Measurements from ENCODE around the gene ENPP3. TPM values are rescaled to one million over a fixed set of nuclear protein-coding genes. Genes with fewer than 3 reads are reported as not detected.

ENPP3 gene
- polyA plus RNA-seq, 1 experiment: 0.14 TPM

DNA sequence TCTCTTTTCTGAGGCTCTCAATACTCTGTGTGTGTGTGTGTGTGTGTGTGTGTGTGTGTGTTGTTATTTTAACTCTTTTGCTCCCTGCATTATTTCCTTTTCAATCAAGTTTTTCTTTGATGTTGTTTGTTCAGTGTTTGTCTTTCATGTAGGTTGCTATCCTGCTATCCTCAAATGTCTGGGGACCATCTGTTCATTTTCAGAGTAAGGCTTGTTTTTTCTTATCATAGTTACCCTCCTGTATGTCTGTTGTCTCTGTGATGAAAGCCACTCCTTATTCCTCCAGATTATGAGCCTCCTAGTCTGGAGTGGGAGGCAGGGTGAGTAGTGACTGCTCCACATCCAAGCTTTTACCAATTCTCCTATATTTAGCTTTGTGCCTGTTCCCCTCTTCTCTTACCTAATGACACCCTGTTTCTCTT is 9.2 kb downstream of the ENPP3 start:
- CTCF ChIA-PET: interaction anchor here (4.0 kb wide), 1 partner anchor 18 kb away, joined by 16 read pairs; the partner anchor contains the start of gene MED23
- TF ChIP-seq, protein P1, sequence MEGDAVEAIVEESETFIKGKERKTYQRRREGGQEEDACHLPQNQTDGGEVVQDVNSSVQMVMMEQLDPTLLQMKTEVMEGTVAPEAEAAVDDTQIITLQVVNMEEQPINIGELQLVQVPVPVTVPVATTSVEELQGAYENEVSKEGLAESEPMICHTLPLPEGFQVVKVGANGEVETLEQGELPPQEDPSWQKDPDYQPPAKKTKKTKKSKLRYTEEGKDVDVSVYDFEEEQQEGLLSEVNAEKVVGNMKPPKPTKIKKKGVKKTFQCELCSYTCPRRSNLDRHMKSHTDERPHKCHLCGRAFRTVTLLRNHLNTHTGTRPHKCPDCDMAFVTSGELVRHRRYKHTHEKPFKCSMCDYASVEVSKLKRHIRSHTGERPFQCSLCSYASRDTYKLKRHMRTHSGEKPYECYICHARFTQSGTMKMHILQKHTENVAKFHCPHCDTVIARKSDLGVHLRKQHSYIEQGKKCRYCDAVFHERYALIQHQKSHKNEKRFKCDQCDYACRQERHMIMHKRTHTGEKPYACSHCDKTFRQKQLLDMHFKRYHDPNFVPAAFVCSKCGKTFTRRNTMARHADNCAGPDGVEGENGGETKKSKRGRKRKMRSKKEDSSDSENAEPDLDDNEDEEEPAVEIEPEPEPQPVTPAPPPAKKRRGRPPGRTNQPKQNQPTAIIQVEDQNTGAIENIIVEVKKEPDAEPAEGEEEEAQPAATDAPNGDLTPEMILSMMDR (IDR thresholded peaks at IDR 0.05; ENCODE audit: low read depth, low read length): no peak
- H3K9me3 ChIP-seq (ENCODE audit: control insufficient read depth, insufficient read depth, low read length): no peaks in the 10 kb centered on the region
- peaks cover 4% of the 10 kb centered on the region for H3K27me3 ChIP-seq (ENCODE audit: control insufficient read depth, insufficient read depth, low read length)
- H3K27ac ChIP-seq (ENCODE audit: low read depth, low read length): no peak overlapping the region
- POLR2A ChIA-PET: no interaction called here
- H3K4me3 ChIP-seq (ENCODE audit: low read depth, low read length): no peak overlapping the region
- DNase-seq (ENCODE audit: low read depth, low spot score): no peak

DNA sequence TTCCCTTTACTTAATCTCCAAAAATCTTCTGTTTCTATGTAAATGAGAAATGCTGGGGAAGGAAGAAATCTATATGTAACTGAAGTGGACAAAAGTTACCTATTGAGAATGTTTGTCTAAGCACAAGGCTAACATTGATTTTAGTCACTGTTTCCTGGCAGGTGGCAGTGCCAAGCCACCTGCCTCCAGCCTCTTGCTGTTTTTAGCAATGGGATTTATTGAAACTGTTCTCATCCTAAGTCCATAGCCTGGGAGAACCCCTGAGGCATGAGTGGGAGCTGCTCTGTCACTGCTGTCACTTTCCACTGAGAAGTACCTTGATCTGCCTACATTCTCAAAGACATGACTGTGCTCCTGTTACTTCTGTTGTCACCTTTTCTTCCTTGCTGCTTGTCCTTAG is 14.7 kb downstream of the ENPP3 start:
- Histone ChIP-seq H3K27me3 (ENCODE audit: control insufficient read depth, insufficient read depth, low read length) (no peaks in the 10 kb centered on the region), H3K9me3 (ENCODE audit: control insufficient read depth, insufficient read depth, low read length) (no peaks in the 10 kb centered on the region), H3K4me3 (ENCODE audit: low read depth, low read length) (no peak overlapping the region), H3K27ac (ENCODE audit: low read depth, low read length) (no peak overlapping the region)
- no peak for DNase-seq (ENCODE audit: low read depth, low spot score)
- ChIA-PET CTCF (interaction anchor here (0.9 kb wide), 1 partner anchor 12 kb away, joined by 5 read pairs; no protein-coding TSS in a partner anchor), POLR2A (no interaction called here)
- TF ChIP-seq, protein P1 (IDR thresholded peaks at IDR 0.05; ENCODE audit: low read depth, low read length): no peak

DNA sequence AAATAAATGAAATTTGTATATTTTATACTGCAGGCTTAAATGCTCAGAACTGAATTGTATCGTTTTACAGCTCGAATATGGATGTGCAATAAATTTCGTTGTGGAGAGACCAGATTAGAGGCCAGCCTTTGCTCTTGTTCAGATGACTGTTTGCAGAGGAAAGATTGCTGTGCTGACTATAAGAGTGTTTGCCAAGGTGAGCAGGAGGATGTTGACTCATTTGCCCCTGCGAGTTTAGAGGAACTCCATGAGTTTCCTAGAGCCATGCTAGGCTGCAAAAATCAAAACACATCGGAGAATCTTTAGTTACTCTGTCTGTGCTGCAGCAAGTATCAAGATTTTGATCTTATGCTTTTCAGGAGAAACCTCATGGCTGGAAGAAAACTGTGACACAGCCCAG is 15.4 kb downstream of the ENPP3 start:
- Histone ChIP-seq H3K9me3 (ENCODE audit: control insufficient read depth, insufficient read depth, low read length) (no peaks in the 10 kb centered on the region), H3K27me3 (ENCODE audit: control insufficient read depth, insufficient read depth, low read length) (no peaks in the 10 kb centered on the region), H3K4me3 (ENCODE audit: low read depth, low read length) (no peak overlapping the region), H3K27ac (ENCODE audit: low read depth, low read length) (no peak overlapping the region)
- DNase-seq (ENCODE audit: low read depth, low spot score): no peak
- POLR2A ChIA-PET: no interaction called here
- TF ChIP-seq, protein P1 (IDR thresholded peaks at IDR 0.05; ENCODE audit: low read depth, low read length): no peak
- CTCF ChIA-PET: interaction anchor here (0.9 kb wide), 2 partner anchors 13 to 22 kb away, joined by 3 to 5 read pairs; no protein-coding TSS in a partner anchor

DNA sequence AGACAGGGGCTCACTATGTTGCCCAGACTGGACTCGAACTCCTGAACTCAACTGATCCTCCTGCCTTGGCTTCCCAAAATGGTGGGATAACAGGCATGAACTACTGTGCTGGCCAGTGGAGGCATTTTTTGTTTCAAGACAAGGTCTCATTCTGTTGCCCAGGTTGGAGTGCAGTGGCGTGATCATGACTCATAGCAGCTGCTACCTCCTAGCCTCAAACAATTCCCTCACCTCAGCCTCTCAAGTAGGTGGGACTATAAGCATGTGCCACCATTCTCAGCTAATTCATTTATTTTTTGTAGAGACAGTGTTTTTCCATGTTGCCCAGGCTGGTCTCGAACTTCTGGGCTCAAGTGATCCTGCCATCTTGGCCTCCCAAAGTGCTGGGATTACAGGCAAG is 17.2 kb downstream of the ENPP3 start:
- DNase-seq (ENCODE audit: low read depth, low spot score): no peak
- Histone ChIP-seq H3K27ac (ENCODE audit: low read depth, low read length) (no peak overlapping the region), H3K27me3 (ENCODE audit: control insufficient read depth, insufficient read depth, low read length) (no peaks in the 10 kb centered on the region), H3K4me3 (ENCODE audit: low read depth, low read length) (no peak overlapping the region), H3K9me3 (ENCODE audit: control insufficient read depth, insufficient read depth, low read length) (no peaks in the 10 kb centered on the region)
- CTCF ChIA-PET: interaction anchor here (0.9 to 1.0 kb wide), 2 partner anchors 9 to 26 kb away, joined by 3 to 5 read pairs; partner anchors contain the start of gene MED23
- POLR2A ChIA-PET: no interaction called here
- TF ChIP-seq, protein P1 (IDR thresholded peaks at IDR 0.05; ENCODE audit: low read depth, low read length): no peak

DNA sequence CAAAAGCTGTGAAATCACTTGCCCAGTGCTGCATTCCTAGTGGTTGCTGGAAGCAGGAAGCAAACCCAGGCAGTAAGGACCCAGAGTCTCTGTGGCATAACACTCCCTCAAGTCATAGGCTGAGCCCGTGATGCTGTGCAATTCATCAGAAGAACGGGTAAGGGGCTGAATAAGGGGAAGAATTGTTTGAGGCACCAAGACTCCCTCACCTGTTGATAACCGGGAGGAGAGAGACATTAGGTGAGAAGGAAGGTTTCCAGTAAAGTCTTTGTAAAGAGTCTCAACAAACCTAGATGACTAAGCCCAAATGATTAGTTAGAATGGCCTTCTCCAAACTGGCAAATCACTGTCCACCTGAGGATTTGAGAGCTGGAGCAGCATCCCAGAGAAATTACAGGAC is 18.3 kb downstream of the ENPP3 start:
- no peaks in the 10 kb centered on the region for H3K27me3 ChIP-seq (ENCODE audit: control insufficient read depth, insufficient read depth, low read length)
- no peak overlapping the region for H3K4me3 ChIP-seq (ENCODE audit: low read depth, low read length)
- H3K9me3 ChIP-seq (ENCODE audit: control insufficient read depth, insufficient read depth, low read length): no peaks in the 10 kb centered on the region
- TF ChIP-seq, protein P1 (IDR thresholded peaks at IDR 0.05; ENCODE audit: low read depth, low read length): no peak
- no peak for DNase-seq (ENCODE audit: low read depth, low spot score)
- H3K27ac ChIP-seq (ENCODE audit: low read depth, low read length): no peak overlapping the region
- ChIA-PET POLR2A (no interaction called here), CTCF (interaction anchor here (0.9 to 1.0 kb wide), 3 partner anchors 8 to 27 kb away, joined by 3 to 5 read pairs (median 3); partner anchors contain the start of gene MED23)
